GM12878 (cell line): ENCODE measurements around the gene SH3YL1. TPM values are rescaled to one million over a fixed set of nuclear protein-coding genes. Genes with fewer than 3 reads are reported as not detected.

Source experiments
- ATAC-seq: fragments of 200-7000 bp; cut with Tn5 transposase; 3 replicates; pipeline ENCODE4 v1.9.1; 2020; ENCODE audit warnings: mild to moderate bottlenecking, moderate library complexity
- BruUV-seq: library from RNA; stranded (reverse); fragments of 400-500 nt; replicated peaks from 2 replicates; lab custom pipeline; 2021; lab: Mats Ljungman, UMichigan
- CTCF ChIA-PET: fragments of 300-600 bp; sonication (Branson Sonifier 250); formaldehyde crosslinking; extraction: SDS; loops from one replicate; lab custom pipeline; 2021; ENCODE audit warnings: inconsistent platforms; lab: Yijun Ruan, JAX
- POLR2A ChIA-PET: fragments of 350-600 bp; formaldehyde crosslinking; extraction: SDS; loops from one replicate; lab custom pipeline; 2021; ENCODE audit warnings: inconsistent platforms; lab: Charles Lee
- RAD21 ChIA-PET: fragments of 300-600 bp; sonication (Branson Sonifier 250); formaldehyde crosslinking; loops from one replicate; lab custom pipeline; 2023; ENCODE audit warnings: antibody characterized with exemption; ENCODE audit not compliant: unreplicated experiment; lab: Charles Lee
- SMC1A ChIA-PET: fragments of 300-600 bp; sonication (Branson Sonifier 250); formaldehyde crosslinking; loops from one replicate; lab custom pipeline; 2023; ENCODE audit not compliant: unreplicated experiment, uncharacterized antibody; lab: Charles Lee
- DNase-seq: peaks from one replicate; pipeline ENCODE4 v3.0.0-alpha.2; 2011; ENCODE audit warnings: low read depth, low spot score
- FAIRE-seq: peaks from 3 replicates; lab custom pipeline; 2011; peaks lifted over from hg19 to GRCh38; lab: Jason Lieb, UNC
- H2AFZ ChIP-seq: 2 replicates; pipeline ENCODE4 v1.6.0; 2011; ENCODE audit warnings: low read depth, low read length, control low read depth; ENCODE audit not compliant: control insufficient read depth
- H3K27ac ChIP-seq: 2 replicates; pipeline ENCODE4 v1.5.1; 2011; ENCODE audit warnings: control low read depth; ENCODE audit not compliant: control insufficient read depth, insufficient read depth
- H3K27me3 ChIP-seq, 2 experiments: replicated peaks in 1 of 2; 2 replicates each; pipeline versions ENCODE4 v1.6.0 to v1.6.1; 2011; ENCODE audit warnings: low read length in 1 of 2; ENCODE audit not compliant: control insufficient read depth in 2 of 2, insufficient read depth in 2 of 2
- H3K36me3 ChIP-seq, 2 experiments: 2 replicates each; pipeline ENCODE4 v1.5.1; 2011; ENCODE audit warnings: low read length in 1 of 2; ENCODE audit not compliant: control insufficient read depth in 2 of 2, insufficient read depth in 2 of 2
- H3K4me1 ChIP-seq: 2 replicates; pipeline ENCODE4 v1.6.1; 2011; ENCODE audit warnings: mild to moderate bottlenecking, low read length, moderate library complexity, mixed read lengths; ENCODE audit not compliant: control insufficient read depth, insufficient read depth
- H3K4me2 ChIP-seq: 2 replicates; pipeline ENCODE4 v1.6.0; 2011; ENCODE audit warnings: control low read depth; ENCODE audit not compliant: control insufficient read depth, insufficient read depth
- H3K4me3 ChIP-seq: fragments of 200-600 bp; sonication (generic); 2 replicates; pipeline ENCODE4 v1.5.1; 2016
- H3K79me2 ChIP-seq: 2 replicates; pipeline ENCODE4 v1.6.0; 2011; ENCODE audit warnings: low read length; ENCODE audit not compliant: control insufficient read depth, insufficient read depth
- H3K9ac ChIP-seq: 2 replicates; pipeline ENCODE4 v1.8.0; 2011; ENCODE audit warnings: low read length, control low read depth, mixed read lengths; ENCODE audit not compliant: control insufficient read depth, insufficient read depth
- H3K9me3 ChIP-seq: replicated peaks from 3 replicates; pipeline ENCODE4 v1.5.1; 2011; ENCODE audit warnings: mild to moderate bottlenecking, low read length; ENCODE audit not compliant: control insufficient read depth, insufficient read depth
- H4K20me1 ChIP-seq: 2 replicates; pipeline ENCODE4 v1.6.0; 2011; ENCODE audit not compliant: control insufficient read depth, insufficient read depth
- KLF5 ChIP-seq: fragments of 450-650 bp; IDR thresholded peaks from 2 replicates; pipeline ENCODE4 v1.6.1; 2014; ENCODE audit warnings: mild to moderate bottlenecking; ENCODE audit not compliant: partially characterized antibody
- MXI1 ChIP-seq: fragments of 150-350 bp; IDR thresholded peaks from 2 replicates; pipeline ENCODE4 v1.6.1; 2011; ENCODE audit warnings: low read depth, mild to moderate bottlenecking, inconsistent platforms, low read length, improper control_type of control experiment
- MYC ChIP-seq: IDR thresholded peaks from 2 replicates; pipeline ENCODE4 v1.6.1; 2011; ENCODE audit warnings: mild to moderate bottlenecking, low read length, moderate library complexity, inconsistent platforms; ENCODE audit not compliant: insufficient read depth, insufficient replicate concordance, insufficient read length, severe bottlenecking
- NFXL1 ChIP-seq: fragments of 450-650 bp; IDR thresholded peaks from 2 replicates; pipeline ENCODE4 v1.6.1; 2017; ENCODE audit warnings: antibody characterized with exemption, mild to moderate bottlenecking, borderline replicate concordance
- SMC3 ChIP-seq: IDR thresholded peaks from 2 replicates; pipeline ENCODE4 v1.6.1; 2011; ENCODE audit warnings: low read length, improper control_type of control experiment, borderline replicate concordance
- SREBF2 ChIP-seq: IDR thresholded peaks from 2 replicates; pipeline ENCODE4 v1.6.1; 2012; ENCODE audit warnings: mild to moderate bottlenecking, low read length
- TBL1XR1 ChIP-seq: IDR thresholded peaks from 2 replicates; pipeline ENCODE4 v1.6.1; 2012; ENCODE audit warnings: low read depth, low read length, improper control_type of control experiment
- TCF7 ChIP-seq: IDR thresholded peaks from 2 replicates; pipeline ENCODE4 v1.6.1; 2014; ENCODE audit warnings: antibody characterized with exemption, borderline replicate concordance
- ZNF24 ChIP-seq: fragments of 450-650 bp; IDR thresholded peaks from 2 replicates; pipeline ENCODE4 v1.6.1; 2017; ENCODE audit warnings: antibody characterized with exemption, mild to moderate bottlenecking
- WGBS: methylation state at CpG from one replicate; pipeline ENCODE4 v1.1.6; 2016; ENCODE audit warnings: low lambda C conversion rate; ENCODE audit not compliant: insufficient replicate concordance, insufficient coverage; ENCODE audit errors: missing lambda C conversion rate; 5-methylcytosine and 5-hydroxymethylcytosine counted together
- in situ Hi-C: fragments of 300-500 bp; cut with MboI; formaldehyde crosslinking; loops from 9 replicates; pipeline ENCODE4 v1.14.3; 2018; ENCODE audit warnings: mixed read lengths
- intact Hi-C: fragments of 100-400 bp; cut with micrococcal nuclease; formaldehyde crosslinking; loops from one replicate; pipeline ENCODE4 v1.14.2; 2022; ENCODE audit not compliant: unreplicated experiment
- polyA plus RNA-seq, 11 experiments: library from polyadenylated mRNA; depleted of rRNA in 4 of 11; unstranded in 6 of 11; stranded (reverse) in 5 of 11; fragments of >200 nt; fragmentation: Nextera tagmentation in 4 of 11; fragmentation: Illumina TruSeq in 1 of 11; extraction: Ambion mirVana in 4 of 11; extraction: Trizol in 1 of 11; gene quantifications; 1 replicate in 1 of 11; 2 replicates in 10 of 11; pipeline versions ENCODE4 v1.2.1 to v1.2.3, GENCODE V29; 2011 to 2016; ENCODE audit warnings: inconsistent platforms in 2 of 11, missing spikeins in 2 of 11, low read depth in 1 of 11
- total RNA-seq, 4 experiments: library from RNA; depleted of rRNA in 3 of 4; stranded (reverse); fragments of >200 nt in 3 of 4; fragmentation: Illumina TruSeq in 1 of 4; extraction: Trizol in 1 of 4; gene quantifications; 2 replicates each; pipeline versions ENCODE4 v1.2.1 to v1.2.3, GENCODE V29; 2013 to 2021
- TF ChIP-seq, protein P1 (sequence below): fragments of 450-650 bp; IDR thresholded peaks from 2 replicates; pipeline ENCODE4 v1.6.1; 2018; ENCODE audit warnings: mild to moderate bottlenecking, low read depth, moderate library complexity; ENCODE audit not compliant: partially characterized antibody
- TF ChIP-seq, protein P2 (sequence below): fragments of 450-650 bp; IDR thresholded peaks from 2 replicates; pipeline ENCODE4 v1.6.1; 2016; ENCODE audit warnings: mild to moderate bottlenecking

SH3YL1 gene
- total and polyA plus RNA-seq, 10 of the 15 experiments (the other 5 are each of a cell fraction or from before 2014, with no cell fraction given): 12.2 to 22.4 (median 17.2) TPM

DNA sequence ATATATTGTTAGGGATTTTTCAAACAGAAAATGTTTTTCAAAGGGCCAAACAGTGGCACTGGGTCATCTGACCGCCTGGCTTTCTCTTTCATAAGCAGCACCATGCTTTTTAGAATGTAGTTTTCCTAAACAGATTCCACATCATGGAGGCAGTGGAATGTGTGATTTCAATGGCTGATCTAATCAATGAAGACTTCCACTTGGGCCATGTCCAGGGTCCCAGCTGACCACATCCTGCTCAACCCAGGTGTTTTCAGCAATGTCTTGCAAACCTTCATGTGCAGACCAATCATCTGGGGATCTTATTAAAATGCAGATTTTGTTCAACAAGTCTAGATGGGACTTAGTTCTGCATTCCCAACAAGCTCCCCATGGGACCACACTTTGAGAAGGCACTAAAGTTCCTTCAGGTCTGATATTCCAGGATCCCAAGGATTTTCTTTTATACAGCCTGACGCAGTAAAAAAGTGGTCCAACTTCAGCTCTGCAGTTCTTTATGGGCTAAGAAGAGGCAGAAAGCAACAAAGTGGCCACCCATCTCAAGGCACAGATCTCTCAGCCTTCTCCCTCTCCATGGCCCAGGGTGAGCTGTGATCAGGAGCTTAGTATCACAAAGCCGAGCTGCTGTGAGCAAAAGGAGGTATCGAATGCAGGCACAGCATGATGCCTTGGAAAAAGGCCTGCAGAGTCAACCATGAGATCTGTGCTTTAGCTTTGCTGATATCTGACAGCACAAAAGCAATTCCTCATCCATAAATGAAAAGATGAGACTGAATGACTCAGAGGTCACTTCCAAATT, 20.4 kb upstream of the SH3YL1 start:
- no peak overlapping the region for H3K4me2 ChIP-seq
- intact Hi-C loops (no loop called here), in situ Hi-C loops (no loop called here)
- H3K79me2 ChIP-seq: no peaks in the 10 kb centered on the region
- H3K9me3 ChIP-seq: no peaks in the 10 kb centered on the region
- H3K27ac ChIP-seq: no peak overlapping the region
- no peak overlapping the region for H3K9ac ChIP-seq
- H3K4me3 ChIP-seq: no peak overlapping the region
- ChIA-PET POLR2A (no interaction called here), SMC1A (interaction anchor here (0.7 kb wide), 1 partner anchor 75 kb away, joined by 3 read pairs; no protein-coding TSS in a partner anchor), RAD21 (no interaction called here), CTCF (interaction anchor here (1.0 to 1.5 kb wide), 2 partner anchors 10 to 19 kb away, joined by 3 to 4 read pairs; no protein-coding TSS in a partner anchor)
- FAIRE-seq: no peak
- H2AFZ ChIP-seq: no peak overlapping the region
- H3K27me3 ChIP-seq: 0 out of 4 replicates have a peak, but pooled peaks cover 0 to 3% of the 10 kb centered on the region in 2 experiments
- TF ChIP-seq SMC3 (no peak), NFXL1 (no peak), MXI1 (no peak), TBL1XR1 (no peak), KLF5 (no peak), SREBF2 (no peak), MYC (no peak), TCF7 (no peak), ZNF24 (no peak)
- TF ChIP-seq, protein P1, sequence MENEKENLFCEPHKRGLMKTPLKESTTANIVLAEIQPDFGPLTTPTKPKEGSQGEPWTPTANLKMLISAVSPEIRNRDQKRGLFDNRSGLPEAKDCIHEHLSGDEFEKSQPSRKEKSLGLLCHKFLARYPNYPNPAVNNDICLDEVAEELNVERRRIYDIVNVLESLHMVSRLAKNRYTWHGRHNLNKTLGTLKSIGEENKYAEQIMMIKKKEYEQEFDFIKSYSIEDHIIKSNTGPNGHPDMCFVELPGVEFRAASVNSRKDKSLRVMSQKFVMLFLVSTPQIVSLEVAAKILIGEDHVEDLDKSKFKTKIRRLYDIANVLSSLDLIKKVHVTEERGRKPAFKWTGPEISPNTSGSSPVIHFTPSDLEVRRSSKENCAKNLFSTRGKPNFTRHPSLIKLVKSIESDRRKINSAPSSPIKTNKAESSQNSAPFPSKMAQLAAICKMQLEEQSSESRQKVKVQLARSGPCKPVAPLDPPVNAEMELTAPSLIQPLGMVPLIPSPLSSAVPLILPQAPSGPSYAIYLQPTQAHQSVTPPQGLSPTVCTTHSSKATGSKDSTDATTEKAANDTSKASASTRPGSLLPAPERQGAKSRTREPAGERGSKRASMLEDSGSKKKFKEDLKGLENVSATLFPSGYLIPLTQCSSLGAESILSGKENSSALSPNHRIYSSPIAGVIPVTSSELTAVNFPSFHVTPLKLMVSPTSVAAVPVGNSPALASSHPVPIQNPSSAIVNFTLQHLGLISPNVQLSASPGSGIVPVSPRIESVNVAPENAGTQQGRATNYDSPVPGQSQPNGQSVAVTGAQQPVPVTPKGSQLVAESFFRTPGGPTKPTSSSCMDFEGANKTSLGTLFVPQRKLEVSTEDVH: no peak
- TF ChIP-seq, protein P2, sequence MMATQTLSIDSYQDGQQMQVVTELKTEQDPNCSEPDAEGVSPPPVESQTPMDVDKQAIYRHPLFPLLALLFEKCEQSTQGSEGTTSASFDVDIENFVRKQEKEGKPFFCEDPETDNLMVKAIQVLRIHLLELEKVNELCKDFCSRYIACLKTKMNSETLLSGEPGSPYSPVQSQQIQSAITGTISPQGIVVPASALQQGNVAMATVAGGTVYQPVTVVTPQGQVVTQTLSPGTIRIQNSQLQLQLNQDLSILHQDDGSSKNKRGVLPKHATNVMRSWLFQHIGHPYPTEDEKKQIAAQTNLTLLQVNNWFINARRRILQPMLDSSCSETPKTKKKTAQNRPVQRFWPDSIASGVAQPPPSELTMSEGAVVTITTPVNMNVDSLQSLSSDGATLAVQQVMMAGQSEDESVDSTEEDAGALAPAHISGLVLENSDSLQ: no peak
- no peak for DNase-seq
- ATAC-seq: no peak
- no peaks in the 10 kb centered on the region for H3K4me1 ChIP-seq
- WGBS: 99% methylated on average over 4 of the region's 4 CpGs
- no peaks in the 10 kb centered on the region for H4K20me1 ChIP-seq
- no TSS peak for BruUV-seq
- H3K36me3 ChIP-seq: peaks cover 11 to 20% of the 10 kb centered on the region in 2 experiments; a peak in 3 of 4 replicates
